ENCODE data around the gene SLC39A12.

Gene SLC39A12

GRCh38 chr10:18079665-18080295 lies 128.1 kb downstream of the SLC39A12 start:
- H3K4me3 ChIP-seq (ENCODE audit: low read length): no peak overlapping the region
- peak; percentile 7 for DNase-seq (ENCODE audit: low read depth)
- TF ChIP-seq CTCF (conservative IDR thresholded peaks at IDR 0.05; ENCODE audit: low read depth, low read length): no peak

- TF ChIP-seq CTCF (conservative IDR thresholded peaks at IDR 0.05; ENCODE audit: low read depth, low read length): no peak
- DNase-seq (ENCODE audit: low read depth): no peak
- no peak overlapping the region for H3K4me3 ChIP-seq (ENCODE audit: low read length)
Observed at GRCh38 chr10:18082381-18082780, 130.7 kb downstream of the SLC39A12 start.

- TF ChIP-seq CTCF (conservative IDR thresholded peaks at IDR 0.05; ENCODE audit: low read depth, low read length): no peak
- no peak overlapping the region for H3K4me3 ChIP-seq (ENCODE audit: low read length)
- DNase-seq (ENCODE audit: low read depth): no peak
Observed at GRCh38 chr10:18085855-18086254, 134.1 kb downstream of the SLC39A12 start.

- no peak for DNase-seq (ENCODE audit: low read depth)
- TF ChIP-seq CTCF (conservative IDR thresholded peaks at IDR 0.05; ENCODE audit: low read depth, low read length): no peak
- no peak overlapping the region for H3K4me3 ChIP-seq (ENCODE audit: low read length)
Observed at GRCh38 chr10:18086746-18087145, 135.0 kb downstream of the SLC39A12 start.

GRCh38 chr10:18087355-18087754 lies 135.6 kb downstream of the SLC39A12 start:
- TF ChIP-seq CTCF (conservative IDR thresholded peaks at IDR 0.05; ENCODE audit: low read depth, low read length): no peak
- no peak overlapping the region for H3K4me3 ChIP-seq (ENCODE audit: low read length)
- no peak for DNase-seq (ENCODE audit: low read depth)
